ENCODE data around the gene DDX39B.
A peak's percentile ranks its signal among the peaks of the same experiment; 100 is the strongest.

DDX39B gene

GRCh38 chr6:31548544-31548873 lies 6.7 kb upstream of the DDX39B start:
- DNase-seq (ENCODE audit: extremely low read depth in 1 of 2, low read depth in 1 of 2): no peak

GRCh38 chr6:31547727-31548543 lies 6.1 kb upstream of the DDX39B start:
- DNase-seq (ENCODE audit: extremely low read depth in 1 of 2, low read depth in 1 of 2): no peak

- peak; percentile 77 to 81 for DNase-seq (ENCODE audit: extremely low read depth in 1 of 2, low read depth in 1 of 2)
These were observed 5.3 kb upstream of the DDX39B start, which contains the start of gene NFKBIL1 for GRCh38 chr6:31546958-31547726. NFKBIL1 (plus strand) TSS chr6:31547608; CDS start chr6:31547695, 87 bp downstream.

GRCh38 chr6:31546339-31546957 lies 4.6 kb upstream of the DDX39B start, which contains the start of gene ATP6V1G2:
ATP6V1G2 (minus strand) TSS chr6:31546608; CDS start chr6:31546559, 49 bp downstream.
- peak; percentile 59 to 72 for DNase-seq (ENCODE audit: extremely low read depth in 1 of 2, low read depth in 1 of 2)

GRCh38 chr6:31545291-31545690 lies 3.5 kb upstream of the DDX39B start:
- DNase-seq (ENCODE audit: extremely low read depth in 1 of 2, low read depth in 1 of 2): no peak

- no peak for DNase-seq (ENCODE audit: extremely low read depth in 1 of 2, low read depth in 1 of 2)
These were observed 2.9 kb upstream of the DDX39B start for GRCh38 chr6:31544676-31545075.

- no peak for DNase-seq (ENCODE audit: extremely low read depth in 1 of 2, low read depth in 1 of 2)
These were observed 1.8 kb upstream of the DDX39B start for GRCh38 chr6:31543639-31544038.

GRCh38 chr6:31541059-31541657 lies 645 bp downstream of the DDX39B start:
- DNase-seq (ENCODE audit: extremely low read depth in 1 of 2, low read depth in 1 of 2): peak in 1 of 2 donors; percentile 47

GRCh38 chr6:31540640-31541039 lies 1.2 kb downstream of the DDX39B start:
- DNase-seq (ENCODE audit: extremely low read depth in 1 of 2, low read depth in 1 of 2): no peak

- DNase-seq (ENCODE audit: extremely low read depth in 1 of 2, low read depth in 1 of 2): no peak
These were observed 2.9 kb downstream of the DDX39B start for GRCh38 chr6:31538805-31539400.

- DNase-seq (ENCODE audit: extremely low read depth in 1 of 2, low read depth in 1 of 2): no peak
These were observed 6.1 kb downstream of the DDX39B start for GRCh38 chr6:31535538-31536324.

GRCh38 chr6:31534521-31535040 lies 7.2 kb downstream of the DDX39B start:
- DNase-seq (ENCODE audit: extremely low read depth in 1 of 2, low read depth in 1 of 2): no peak

GRCh38 chr6:31534011-31534410 lies 7.8 kb downstream of the DDX39B start:
- no peak for DNase-seq (ENCODE audit: extremely low read depth in 1 of 2, low read depth in 1 of 2)

- no peak for DNase-seq (ENCODE audit: extremely low read depth in 1 of 2, low read depth in 1 of 2)
These were observed 8.4 kb downstream of the DDX39B start for GRCh38 chr6:31533455-31533841.

GRCh38 chr6:31532644-31533454 lies 9.0 kb downstream of the DDX39B start:
- DNase-seq (ENCODE audit: extremely low read depth in 1 of 2, low read depth in 1 of 2): no peak

GRCh38 chr6:31531771-31532643 lies 9.8 kb downstream of the DDX39B start:
- no peak for DNase-seq (ENCODE audit: extremely low read depth in 1 of 2, low read depth in 1 of 2)

- DNase-seq (ENCODE audit: extremely low read depth in 1 of 2, low read depth in 1 of 2): no peak
These were observed 10.6 kb downstream of the DDX39B start for GRCh38 chr6:31531162-31531561.

- no peak for DNase-seq (ENCODE audit: extremely low read depth in 1 of 2, low read depth in 1 of 2)
These were observed 11.1 kb downstream of the DDX39B start for GRCh38 chr6:31530659-31531058.

All from activated CD8-positive, alpha-beta memory T cell treated with anti-CD3 and anti-CD28 coated beads for 1 hour (primary cell).